ENCODE measurements around the gene PTGR1. TPM values are rescaled to one million over a fixed set of nuclear protein-coding genes. Genes with fewer than 3 reads are reported as not detected.
"Not testable (repeated sequence)": the region's sequence is repeated elsewhere in the genome, so short reads cannot be mapped to it uniquely, and the experiment has no call there.

PTGR1 gene
- total RNA-seq, result 81.2 TPM

DNA sequence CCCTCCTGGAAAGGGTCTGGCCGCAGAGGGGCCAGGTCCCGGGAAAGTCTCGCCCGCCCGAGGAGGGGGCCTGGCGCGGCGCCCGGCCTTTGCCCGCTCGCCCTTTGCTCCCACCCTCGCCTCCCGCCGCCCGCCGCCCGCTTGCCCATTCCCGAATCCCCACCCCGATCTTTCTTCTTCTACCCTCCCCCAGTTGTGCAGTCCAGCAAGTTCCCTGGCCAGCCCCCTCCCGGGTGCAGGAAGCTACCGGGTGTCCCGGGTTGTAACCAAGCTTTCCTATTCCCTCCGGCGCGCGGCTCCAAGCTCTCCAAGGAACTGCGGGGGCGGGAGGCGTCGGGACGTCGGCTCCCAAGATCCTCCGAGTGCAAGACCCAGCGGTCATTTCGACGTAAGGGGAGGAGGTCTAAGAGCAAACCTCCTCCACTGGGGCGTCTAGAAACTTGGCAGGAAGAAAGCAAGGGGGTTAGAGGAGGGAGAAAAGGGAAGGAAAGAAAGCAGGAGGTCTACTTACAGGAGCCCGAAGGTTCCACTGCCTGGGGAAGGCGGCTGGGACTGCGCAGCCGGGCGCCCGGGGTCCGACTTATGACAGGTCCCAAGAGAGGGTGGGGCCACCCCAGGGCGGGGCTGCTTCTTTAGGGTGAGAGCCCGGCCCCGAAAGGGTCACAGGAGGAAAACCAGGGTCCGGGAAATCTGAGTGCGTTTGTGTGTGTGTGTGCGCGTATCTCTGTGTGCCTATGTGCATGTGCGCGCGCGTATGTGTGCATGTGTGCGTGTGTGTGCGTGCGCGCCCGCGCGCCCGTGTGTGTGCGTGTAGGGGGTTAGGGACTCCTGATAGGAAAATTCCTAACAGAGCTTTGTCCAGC, at the start of gene PTGR1:
Gene PTGR1, minus strand, starts transcription at position 556 of the 863 bp plus-strand sequence. CDS start 2,225 bp downstream, outside the sequence.
- DNase-seq, result peak; percentile 92

DNA sequence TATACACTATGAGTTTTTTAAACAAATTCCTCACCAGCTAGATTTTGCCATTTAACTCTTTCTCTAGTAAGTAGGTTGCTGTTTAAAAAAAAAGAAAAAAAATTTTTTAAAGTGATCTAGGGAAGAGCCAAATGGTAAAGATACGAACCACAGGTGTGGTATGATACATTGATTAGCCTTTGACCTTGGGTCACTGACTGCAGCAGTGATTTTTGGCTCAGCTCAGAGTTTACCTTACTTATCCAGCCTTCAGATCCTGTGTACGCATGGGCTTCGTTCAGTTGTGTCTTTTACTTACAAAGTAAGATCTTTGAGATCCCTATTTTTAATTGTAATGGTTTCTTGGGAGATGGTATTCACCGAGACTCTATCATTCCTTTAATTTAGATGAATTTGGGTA, 49.6 kb upstream of the PTGR1 start:
- no peak for DNase-seq

DNA sequence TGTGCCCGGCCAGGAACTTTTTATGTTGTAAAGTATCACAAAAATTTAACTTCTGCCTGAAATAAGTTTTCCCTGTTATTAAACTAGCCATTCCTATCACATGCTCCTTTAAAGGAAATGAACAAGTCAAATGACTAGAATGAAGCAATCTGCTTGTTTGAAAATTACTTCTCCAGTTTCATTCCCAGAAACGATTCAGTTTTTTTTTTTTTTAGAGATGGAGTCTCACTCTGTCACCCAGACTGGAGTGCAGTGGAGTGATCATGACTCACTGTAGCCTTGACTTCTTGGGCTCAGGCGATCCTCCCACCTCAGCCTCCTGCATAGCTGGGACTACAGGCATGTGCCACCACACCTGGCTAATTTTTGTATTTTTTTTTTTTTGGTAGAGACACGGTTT, 48.6 kb upstream of the PTGR1 start:
- DNase-seq, result no peak

DNA sequence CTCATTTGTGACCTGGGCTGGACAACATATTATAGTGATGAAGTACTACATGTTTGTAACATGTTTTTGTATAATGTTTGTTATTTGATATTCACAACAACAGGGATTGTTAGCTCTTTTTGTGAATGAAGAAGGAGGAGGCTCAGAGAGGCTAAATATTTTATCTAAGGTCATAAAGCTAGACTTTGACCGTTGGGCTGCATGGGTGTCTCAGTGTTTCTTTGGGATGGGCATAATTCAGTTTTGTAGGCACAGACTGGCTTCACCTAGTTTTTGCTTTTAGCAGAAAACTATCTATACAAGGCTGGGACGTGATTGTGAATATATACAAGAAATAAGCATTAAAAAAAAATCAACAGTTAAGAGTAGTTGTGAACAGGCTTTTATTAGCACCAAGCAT, 47.0 kb upstream of the PTGR1 start:
- DNase-seq, result no peak

DNA sequence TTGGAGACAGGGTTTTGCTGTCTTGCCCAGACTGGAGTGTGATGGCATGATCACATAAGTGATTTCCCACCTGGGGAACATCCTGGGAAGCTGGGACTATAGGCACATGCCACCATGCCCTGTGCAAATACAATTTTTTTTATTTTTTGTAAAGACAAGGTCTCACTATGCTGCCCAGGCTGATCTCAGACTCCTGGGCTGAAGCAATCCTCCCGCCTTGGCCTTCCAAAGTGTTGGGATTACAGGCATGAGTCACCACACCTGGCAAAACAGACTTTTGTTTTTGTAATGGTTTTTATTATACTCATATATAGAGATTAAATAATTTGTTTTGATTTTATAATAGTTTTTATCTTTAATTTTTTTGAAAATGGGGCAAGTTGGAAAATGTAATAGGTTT, 46.4 kb upstream of the PTGR1 start:
- DNase-seq, result no peak

DNA sequence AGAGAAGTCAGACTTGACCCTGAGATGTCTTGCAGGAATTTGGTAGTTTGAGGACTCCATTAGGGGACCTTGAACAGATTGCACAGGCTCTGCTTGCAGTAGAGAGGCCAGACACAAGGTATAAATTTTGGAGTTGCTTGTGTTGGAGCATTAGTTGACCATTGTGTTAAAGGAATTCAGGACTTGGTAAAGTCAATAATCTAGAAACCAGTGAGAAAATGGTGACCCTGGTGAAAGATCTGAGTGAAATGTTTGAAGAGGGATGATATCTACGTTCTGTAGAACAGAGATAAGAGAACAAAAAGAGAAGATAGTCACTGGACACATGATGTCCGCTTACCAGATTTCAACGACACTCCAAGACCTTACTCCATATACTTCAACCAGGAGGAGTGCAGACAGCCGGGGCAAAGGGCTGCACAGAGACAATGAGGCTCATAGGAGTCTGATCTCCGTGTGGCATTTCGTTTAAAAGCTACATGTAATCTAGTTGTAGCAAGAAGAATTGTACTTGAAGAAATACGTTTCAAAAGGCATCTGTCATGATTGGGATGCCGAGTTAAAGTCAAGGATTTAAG, 44.8 kb upstream of the PTGR1 start:
- DNase-seq, result no peak

DNA sequence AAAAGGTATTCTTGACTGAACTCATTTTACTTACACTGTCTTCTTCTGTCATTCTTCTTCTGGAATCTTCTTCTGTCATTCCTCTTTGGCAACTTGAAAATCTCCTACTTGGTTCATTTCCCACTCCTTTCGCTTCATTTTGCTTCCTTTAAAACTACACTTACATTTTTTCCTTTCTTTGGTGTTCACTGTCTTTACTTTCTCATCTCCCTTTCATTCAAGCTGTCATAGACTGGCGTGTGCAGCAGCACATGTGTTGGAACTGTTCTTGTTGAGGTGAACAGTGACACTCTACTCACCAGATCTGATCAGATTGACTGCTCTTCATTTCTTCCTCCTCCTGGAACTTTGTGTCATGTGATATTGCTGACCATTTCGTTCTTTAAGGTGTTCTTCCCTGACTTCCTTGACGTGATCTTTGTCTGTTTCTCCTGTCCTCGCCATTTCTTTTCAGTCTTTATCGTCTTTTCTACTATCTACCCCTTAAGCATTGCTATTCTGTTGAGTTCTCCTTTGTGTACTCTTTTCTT, 38.0 kb upstream of the PTGR1 start:
- no peak for DNase-seq

DNA sequence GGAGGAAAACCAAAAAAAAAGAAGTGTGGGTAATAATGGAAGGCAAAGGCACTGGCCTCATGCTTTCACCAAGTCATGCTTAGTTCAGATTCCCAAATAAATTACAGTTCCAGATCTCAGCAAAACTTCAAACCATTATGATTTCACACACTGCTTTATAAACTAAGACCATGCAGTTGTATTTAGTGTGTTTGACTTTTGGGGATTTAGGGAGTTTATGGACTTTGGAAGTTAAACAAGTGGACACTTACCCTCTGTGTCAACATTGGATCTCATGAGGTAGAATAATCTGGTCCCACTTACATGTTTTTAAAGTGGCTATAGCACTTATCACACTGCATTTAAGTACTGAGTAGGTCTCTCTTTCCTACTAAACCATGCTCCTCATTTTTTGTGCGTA, 35.4 kb upstream of the PTGR1 start:
- DNase-seq, result no peak

DNA sequence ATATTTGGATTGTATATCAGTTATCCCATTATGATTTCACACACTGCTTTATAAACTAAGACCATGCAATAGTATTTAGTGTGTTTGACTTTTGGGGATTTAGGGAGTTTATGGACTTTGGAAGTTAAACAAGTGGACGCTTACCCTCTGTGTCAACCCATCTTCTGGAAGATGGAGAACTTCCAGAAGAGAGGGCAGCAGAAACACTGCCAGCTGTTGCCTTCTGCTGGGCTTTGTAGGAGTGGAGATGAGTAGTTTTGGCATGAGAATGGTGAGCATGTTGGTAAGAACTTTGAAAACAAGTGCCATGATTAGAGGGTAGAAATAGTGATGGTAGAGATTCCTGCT, 33.9 kb upstream of the PTGR1 start:
- DNase-seq, result peak; percentile 21

DNA sequence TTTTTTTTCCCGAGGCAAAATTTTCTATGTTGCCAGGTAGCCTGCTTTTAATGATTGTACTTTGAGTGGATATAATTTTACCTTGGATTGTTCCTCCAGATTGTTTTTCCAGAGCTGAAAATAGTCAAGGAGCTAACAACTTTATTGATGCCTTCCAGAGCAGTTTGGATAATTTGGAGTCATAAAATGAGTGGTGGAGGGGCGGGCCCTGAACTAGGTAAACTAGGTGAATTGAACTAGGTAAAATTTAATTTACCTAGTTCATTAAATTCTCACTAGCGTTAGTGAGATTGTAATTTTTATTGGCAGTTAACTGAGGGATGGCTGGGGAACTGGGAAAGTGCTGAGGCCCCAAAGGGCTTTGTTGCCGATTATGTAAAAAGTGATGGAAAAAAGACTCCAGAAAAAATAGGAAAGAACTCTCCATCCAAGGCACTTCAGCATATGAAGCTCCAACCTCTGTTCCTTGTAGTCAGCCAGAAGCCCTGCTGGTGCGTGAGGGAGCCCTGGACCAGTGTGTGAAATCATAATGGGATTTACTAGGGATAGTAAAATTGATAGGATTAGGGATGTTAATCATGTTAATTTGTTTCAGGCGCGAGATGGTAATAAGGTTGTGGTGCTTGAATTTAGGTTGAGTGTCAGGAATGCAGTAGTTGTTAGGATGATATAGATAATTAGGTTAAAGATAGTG, 33.4 kb upstream of the PTGR1 start:
- DNase-seq, result no peak

DNA sequence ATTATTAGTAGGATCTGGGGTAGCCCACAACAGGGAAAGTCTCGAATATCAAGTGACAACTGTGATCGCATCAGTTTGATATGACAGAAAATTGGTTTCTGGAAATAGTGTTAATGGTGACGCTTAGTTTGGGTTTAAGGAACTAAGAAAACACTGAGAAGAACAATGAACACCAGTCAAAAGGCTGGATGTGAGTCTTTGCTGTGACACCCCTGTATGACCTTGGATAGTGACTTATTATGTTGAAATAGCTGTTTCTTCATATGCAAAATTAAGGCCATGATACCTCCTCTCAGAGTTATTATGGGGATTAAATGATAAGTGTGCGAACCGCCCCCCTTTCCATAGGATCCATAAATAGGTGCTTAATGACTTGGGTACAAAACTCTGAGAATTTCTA, 32.6 kb upstream of the PTGR1 start:
- DNase-seq, result no peak

DNA sequence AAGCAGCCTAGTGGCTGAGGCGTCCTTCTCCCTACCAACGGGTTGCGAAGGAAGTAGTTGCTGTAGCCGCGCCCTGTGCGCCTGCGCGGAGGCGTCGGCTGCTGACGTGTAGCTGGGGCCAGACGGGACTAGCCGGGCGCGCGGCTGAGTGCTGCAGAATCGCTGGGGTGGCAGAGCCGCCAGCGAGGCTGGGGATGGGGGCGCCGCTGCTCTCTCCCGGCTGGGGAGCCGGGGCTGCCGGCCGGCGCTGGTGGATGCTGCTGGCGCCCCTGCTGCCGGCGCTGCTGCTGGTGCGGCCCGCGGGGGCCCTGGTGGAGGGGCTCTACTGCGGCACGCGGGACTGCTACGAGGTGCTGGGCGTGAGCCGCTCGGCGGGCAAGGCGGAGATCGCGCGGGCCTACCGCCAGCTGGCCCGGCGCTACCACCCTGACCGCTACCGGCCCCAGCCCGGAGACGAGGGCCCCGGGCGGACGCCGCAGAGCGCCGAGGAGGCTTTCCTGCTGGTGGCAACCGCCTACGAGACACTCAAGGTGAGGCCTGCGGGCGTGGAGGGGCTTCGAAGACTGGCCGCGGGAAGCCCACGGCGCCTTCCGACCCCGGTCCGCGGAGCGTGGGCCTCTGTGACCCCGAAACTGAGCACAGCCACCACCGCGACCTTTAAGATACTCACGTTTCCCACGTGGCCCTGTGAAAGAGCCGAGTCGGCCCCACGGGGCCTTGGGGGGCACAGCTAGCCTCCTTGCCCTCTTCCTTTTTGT, 31.9 kb upstream of the PTGR1 start, which contains the start of gene DNAJC25:
Gene DNAJC25, plus strand, starts transcription at position 121 of the 758 bp plus-strand sequence. Its CDS starts 74 bp downstream, at position 195.
- peak; percentile 99 for DNase-seq

DNA sequence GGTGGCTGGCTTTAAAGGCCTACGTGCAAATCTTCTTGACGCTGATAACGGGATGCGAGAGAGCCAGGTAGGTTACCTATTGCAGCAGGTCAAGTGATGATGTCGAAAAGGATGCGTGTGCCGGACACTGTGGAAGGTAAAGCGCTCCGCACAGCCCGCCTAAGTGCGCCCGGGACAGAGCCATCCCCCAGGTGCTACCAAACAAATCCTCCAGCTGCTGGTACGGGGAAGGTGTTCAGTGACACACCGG, 31.4 kb upstream of the PTGR1 start:
- no peak for DNase-seq

DNA sequence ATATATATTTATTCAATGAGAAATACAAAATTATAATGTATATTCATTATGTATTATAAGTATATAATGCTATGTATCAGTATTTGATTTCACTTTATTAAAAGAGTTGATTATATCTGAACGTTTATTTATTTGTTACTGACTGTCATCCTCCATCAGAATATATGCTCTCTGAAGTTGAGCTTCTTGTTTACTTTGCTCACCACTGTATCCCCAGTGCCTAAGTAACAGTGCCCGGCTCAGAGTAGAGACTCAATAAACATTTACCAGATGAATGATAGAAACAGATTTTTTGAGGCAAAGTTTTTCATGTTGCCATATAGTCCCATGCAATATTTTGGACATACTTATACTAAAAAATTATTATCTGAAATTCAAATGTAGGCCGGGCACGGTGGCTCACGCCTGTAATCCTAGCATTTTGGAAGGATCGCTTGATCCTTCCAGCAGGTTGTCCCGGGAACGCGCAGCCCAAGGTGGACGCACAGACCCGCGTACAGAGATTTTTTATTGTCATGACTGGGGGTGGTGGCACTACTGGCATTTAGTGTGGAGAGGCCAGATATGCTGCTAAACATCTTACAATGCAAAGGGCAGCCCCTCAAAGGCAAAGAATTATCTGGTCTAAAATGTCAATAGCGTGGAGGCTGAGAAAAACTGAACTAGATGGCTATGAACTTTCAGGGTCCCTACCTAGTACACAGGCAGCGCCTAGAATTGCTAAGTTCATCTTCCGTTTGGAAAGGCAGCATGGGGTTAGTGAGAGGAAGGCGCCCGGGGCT, 30.9 kb upstream of the PTGR1 start:
- no peak for DNase-seq

DNA sequence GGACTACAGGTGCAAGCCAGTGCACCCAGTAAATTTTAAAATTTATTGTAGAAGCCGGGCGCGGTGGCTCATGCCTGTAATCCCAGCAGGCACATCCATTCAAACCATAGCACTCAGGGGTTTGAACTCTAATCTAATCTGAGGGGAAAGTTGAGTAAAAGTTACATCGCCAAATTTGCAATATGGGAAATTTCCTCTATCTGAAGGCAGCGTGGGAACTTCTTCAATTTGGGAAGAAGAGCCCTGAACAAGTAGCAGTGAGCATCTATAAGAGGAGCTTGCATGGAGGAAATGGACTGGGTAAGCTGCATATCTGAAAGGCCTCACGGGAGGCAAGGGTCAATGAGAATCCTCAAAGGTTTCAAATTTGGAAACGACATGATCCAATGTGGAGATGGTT, 29.0 kb upstream of the PTGR1 start:
- DNase-seq, result no peak

DNA sequence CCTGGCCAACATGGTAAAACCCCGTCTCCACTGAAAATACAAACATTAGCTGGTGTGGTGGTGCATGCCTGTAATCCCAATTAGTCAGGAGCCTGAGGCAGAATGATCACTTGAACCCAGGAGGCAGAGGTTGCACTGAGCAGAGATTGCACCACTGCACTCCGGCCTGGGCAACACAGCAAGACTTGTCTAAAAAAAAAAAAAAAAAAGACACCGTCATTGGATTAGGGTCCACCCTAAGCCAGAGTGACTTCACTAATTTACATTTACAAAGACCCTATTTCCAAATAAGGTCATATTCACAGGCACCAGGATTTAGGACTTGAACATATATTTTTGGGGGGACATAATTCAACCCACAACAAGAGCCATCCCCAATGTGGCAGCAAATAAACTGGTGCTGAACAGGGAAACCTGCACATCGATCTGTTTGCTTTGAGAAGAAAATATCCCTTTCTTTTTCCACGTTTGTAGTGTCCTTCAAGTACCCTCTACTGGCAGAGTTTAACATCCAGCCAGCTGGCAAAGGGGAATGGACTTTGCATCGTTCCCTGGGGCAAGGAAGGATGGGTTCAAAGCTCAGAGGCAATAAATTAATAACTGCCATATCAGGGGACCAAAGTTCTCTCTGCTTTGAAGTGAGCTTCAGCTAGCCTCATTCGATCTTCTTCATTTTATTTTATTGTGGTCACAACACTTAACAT, 28.0 kb upstream of the PTGR1 start:
- DNase-seq, result no peak

DNA sequence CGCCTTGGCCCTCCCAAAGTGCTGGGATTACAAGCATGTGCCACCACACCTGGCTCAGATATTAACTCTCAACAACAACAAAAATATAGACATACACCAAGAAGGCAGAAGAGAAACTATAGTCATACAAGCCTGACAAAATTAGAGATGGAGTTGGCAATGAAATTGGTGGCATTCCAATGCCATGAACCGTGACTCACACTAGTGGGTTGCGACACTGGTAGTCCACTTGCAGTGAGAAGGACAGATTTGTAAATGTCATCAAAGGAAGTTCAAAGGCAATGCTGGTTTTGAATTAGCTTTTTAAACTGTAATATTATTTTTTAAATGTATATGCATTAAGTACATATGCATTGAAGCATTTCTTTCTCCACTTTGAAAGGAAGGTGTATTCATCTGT, 23.2 kb upstream of the PTGR1 start:
- no peak for DNase-seq

DNA sequence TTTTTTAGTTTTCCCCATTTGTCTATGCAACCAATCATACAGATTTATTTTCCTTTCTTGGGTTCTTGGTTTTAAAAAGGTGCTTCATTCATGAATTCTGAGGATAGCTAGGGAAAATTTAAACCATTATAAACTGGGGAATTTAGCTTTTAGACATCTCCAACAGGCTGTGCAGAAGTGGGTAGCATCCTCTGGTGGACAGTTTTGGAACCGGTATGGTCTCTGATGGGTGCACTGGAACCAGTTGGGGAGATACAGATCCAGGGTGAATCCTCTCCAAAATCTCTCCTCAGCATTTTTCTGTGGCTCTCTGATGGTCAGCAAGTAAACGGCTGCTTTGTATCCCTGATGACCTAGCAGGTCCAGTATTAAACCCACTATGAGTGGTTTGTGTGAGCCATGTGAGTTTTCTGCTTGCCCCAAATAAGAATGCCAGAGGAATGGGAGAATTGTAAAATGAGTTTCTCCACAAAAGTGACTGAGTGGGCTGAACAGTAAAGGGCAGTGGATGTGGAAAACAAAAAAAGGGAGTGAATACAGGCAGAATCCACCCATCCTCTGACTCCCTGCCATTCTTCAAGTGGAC, 22.5 kb upstream of the PTGR1 start:
- peak; percentile 37 for DNase-seq

DNA sequence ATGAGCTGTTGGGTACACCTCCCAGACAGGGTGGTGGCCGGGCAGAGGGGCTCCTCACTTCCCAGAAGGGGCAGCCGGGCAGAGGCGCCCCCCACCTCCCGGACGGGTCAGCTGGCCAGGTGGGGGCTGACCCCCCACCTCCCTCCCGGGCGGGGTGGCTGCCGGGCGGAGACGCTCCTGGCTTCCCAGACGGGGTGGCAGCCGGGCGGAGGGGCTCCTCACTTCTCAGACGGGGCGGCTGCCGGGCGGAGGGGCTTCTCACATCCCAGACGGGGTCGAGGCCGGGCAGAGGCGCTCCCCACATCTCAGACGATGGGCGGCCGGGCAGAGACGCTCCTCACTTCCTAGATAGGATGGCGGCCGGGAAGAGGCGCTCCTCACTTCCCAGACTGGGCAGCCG, 17.9 kb upstream of the PTGR1 start:
- not testable (repeated sequence) for DNase-seq

DNA sequence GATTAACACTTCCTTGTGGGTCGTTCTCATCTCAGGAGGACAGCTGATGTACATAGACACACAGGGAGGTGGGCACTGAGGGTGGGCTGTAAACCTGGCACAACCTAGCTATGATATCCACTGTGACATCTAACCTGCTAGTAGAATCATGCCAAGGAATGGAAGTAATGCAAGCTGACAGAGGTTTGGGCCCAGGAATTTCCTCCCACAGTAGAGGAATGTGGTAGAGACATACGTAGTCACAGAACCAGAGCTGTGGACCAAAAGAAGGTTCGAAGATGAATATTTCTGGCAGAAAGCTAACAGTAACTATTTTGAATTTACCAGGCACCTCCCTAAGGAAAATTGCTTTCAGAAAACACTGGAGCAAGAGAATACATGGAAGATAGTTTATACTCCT, 16.5 kb upstream of the PTGR1 start:
- no peak for DNase-seq

Measured in tongue (tissue), 2 donors.